ENCODE measurements around the gene SMIM26. TPM values are rescaled to one million over a fixed set of nuclear protein-coding genes. Genes with fewer than 3 reads are reported as not detected.

Gene SMIM26
- total and polyA plus RNA-seq, 11 donors = 80.1 to 274 (median 111) TPM

DNA sequence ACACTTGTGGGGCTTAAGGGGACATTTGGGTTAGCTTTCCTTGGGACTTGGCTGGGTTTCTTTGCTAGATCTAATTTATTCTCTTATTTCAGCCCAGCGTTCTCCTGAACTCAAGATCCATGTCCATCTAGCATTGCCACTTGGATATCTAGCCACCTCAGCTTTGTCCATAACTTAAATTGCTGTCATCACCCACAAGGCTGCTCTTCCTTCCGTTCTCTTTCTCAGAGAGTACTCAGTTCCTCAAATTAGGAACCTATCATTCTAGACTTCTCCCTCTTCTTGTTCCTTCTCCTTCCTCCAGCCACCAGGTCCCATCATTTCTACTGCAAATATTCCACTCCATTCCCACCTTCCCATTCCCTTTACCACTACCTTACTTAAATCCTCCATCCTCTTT is 4.3 kb downstream of the SMIM26 start:
- Histone ChIP-seq H3K4me3 (no peak overlapping the region), H3K27ac (peak overlapping the region in 1 of 12 donors; percentile 56), H3K27me3 (no peaks in the 10 kb centered on the region), H3K9me3 (no peaks in the 10 kb centered on the region), H3K4me1 (peaks cover 0 to 28% (median 6%) of the 10 kb centered on the region in 12 donors), H3K36me3 (peaks cover 0 to 29% (median 18%) of the 10 kb centered on the region in 9 donors)
- TF ChIP-seq POLR2A (IDR thresholded peaks at IDR 0.05) = no peak
- TF ChIP-seq, protein P1, sequence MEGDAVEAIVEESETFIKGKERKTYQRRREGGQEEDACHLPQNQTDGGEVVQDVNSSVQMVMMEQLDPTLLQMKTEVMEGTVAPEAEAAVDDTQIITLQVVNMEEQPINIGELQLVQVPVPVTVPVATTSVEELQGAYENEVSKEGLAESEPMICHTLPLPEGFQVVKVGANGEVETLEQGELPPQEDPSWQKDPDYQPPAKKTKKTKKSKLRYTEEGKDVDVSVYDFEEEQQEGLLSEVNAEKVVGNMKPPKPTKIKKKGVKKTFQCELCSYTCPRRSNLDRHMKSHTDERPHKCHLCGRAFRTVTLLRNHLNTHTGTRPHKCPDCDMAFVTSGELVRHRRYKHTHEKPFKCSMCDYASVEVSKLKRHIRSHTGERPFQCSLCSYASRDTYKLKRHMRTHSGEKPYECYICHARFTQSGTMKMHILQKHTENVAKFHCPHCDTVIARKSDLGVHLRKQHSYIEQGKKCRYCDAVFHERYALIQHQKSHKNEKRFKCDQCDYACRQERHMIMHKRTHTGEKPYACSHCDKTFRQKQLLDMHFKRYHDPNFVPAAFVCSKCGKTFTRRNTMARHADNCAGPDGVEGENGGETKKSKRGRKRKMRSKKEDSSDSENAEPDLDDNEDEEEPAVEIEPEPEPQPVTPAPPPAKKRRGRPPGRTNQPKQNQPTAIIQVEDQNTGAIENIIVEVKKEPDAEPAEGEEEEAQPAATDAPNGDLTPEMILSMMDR (IDR thresholded peaks at IDR 0.05) = no peak
- DNase-seq = no peak
- 88 to 95% (median 91%) methylated on average over 2 of the region's 2 CpGs for WGBS, 4 donors
- intact Hi-C loops (cut with DNase I) = no loop called here
- ATAC-seq = no peak

DNA sequence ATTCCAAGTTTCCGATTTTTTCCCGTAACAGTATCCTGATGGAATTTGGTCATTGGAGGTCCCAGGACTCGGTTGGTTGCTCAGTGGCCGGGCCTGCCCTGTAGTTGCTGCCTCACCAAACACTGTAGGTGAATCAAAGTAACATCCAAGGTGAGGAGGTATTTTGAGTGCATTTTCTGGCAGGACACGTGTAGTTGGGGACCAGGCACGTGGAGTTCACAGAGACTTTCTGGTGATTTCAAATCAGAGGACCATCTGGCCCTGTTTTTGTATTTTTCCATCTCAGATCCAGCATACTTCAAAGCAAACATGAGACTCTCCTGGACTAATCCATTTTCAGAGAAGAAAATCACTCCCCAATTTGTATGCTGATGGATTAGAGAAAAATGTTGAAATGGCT is 10.7 kb downstream of the SMIM26 start:
- DNase-seq = no peak
- no peak for TF ChIP-seq POLR2A (IDR thresholded peaks at IDR 0.05)
- TF ChIP-seq, protein P1 (IDR thresholded peaks at IDR 0.05) = no peak
- 73 to 89% (median 86%) methylated on average over 6 of the region's 6 CpGs for WGBS, 4 donors
- ATAC-seq = no peak
- no peaks in the 10 kb centered on the region for H3K4me1 ChIP-seq
- no peaks in the 10 kb centered on the region for H3K9me3 ChIP-seq
- H3K27ac ChIP-seq = no peak overlapping the region
- H3K27me3 ChIP-seq = no peaks in the 10 kb centered on the region
- no peak overlapping the region for H3K4me3 ChIP-seq
- intact Hi-C loops (cut with DNase I) = no loop called here
- H3K36me3 ChIP-seq = no peaks in the 10 kb centered on the region

DNA sequence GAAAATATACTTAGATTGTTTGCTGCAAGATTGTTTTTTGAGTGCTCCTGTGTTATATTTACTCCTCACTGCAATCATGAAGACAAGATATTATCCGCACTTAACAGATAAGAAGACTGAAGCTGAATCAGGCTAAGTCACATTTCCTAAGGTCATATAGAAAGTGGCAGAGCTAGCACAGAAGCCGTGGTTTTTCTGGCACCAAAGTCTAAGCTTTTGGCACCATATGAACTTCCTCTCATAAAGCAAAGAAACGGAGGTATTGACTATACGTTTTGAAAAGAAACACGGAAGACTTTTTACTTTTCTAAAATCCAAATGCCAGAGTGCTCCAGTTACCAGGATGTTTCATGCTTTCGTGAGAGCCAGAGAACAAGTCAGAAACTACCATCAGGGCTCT is 11.3 kb downstream of the SMIM26 start:
- ATAC-seq (no peak), DNase-seq (no peak)
- H3K4me3 ChIP-seq = no peak overlapping the region
- H3K27ac ChIP-seq = no peak overlapping the region
- intact Hi-C loops (cut with DNase I) = no loop called here
- no peaks in the 10 kb centered on the region for H3K4me1 ChIP-seq
- no peaks in the 10 kb centered on the region for H3K9me3 ChIP-seq
- no peak for TF ChIP-seq POLR2A (IDR thresholded peaks at IDR 0.05)
- TF ChIP-seq, protein P1 (IDR thresholded peaks at IDR 0.05) = no peak
- WGBS, 4 donors = 57 to 62% (median 60%) methylated on average over 6 of the region's 6 CpGs
- no peaks in the 10 kb centered on the region for H3K27me3 ChIP-seq
- no peaks in the 10 kb centered on the region for H3K36me3 ChIP-seq

DNA sequence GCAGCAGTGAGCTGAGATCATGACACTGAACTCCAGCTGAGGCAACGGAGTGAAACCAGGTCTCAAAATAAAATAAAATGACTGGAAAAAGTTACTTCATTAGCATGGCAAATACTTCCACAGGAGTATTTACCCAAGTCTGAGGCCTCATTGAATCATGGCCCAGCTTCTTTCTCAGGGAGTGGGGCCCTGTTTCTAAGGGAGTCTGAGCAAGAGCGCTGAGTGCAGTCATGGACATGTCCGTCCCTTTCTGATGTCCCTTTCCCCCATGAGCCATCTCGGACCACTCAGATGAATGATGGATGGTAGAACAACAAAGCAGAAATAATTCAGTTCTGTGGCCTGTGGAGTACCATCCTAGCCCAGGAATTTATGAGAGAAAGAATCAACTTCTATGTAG is 12.8 kb downstream of the SMIM26 start:
- WGBS, 4 donors = 92 to 95% (median 93%) methylated on average over 4 of the region's 4 CpGs
- no peak for ATAC-seq
- Histone ChIP-seq H3K27me3 (no peaks in the 10 kb centered on the region), H3K4me3 (no peak overlapping the region), H3K27ac (no peak overlapping the region), H3K36me3 (no peaks in the 10 kb centered on the region), H3K9me3 (no peaks in the 10 kb centered on the region), H3K4me1 (no peaks in the 10 kb centered on the region)
- no peak for DNase-seq
- intact Hi-C loops (cut with DNase I) = loop anchor here in 3 of 10 donors (10.0 kb wide), 3 partner anchors 215 to 1065 kb away; partner anchors contain the start of gene ZNF133 (in 1 of the 3)
- TF ChIP-seq, protein P1 (IDR thresholded peaks at IDR 0.05) = no peak
- TF ChIP-seq POLR2A (IDR thresholded peaks at IDR 0.05) = no peak
